H1 (cell line): ENCODE results near the gene DCXR. TPM values are rescaled to one million over a fixed set of nuclear protein-coding genes. Genes with fewer than 3 reads are reported as not detected.

Experiments
- ASH2L ChIP-seq: fragments of 200-600, 300-600 bp; sonication (generic); IDR thresholded peaks from one replicate; pipeline ENCODE4 v1.7.1; 2017; ENCODE audit warnings: low read length
- BCL11A ChIP-seq, 2 experiments: IDR thresholded peaks; one replicate each; pipeline ENCODE4 v1.6.1; 2011; ENCODE audit warnings: low read depth in 2 of 2, low read length in 2 of 2, mild to moderate bottlenecking in 2 of 2
- BRCA1 ChIP-seq: IDR thresholded peaks from 2 replicates; pipeline ENCODE4 v1.6.1; 2012; ENCODE audit warnings: low read depth, low read length, improper control_type of control experiment
- CREB1 ChIP-seq: IDR thresholded peaks from 2 replicates; pipeline ENCODE4 v1.6.1; 2012; ENCODE audit warnings: inconsistent platforms
- CTBP2 ChIP-seq: IDR thresholded peaks from 2 replicates; pipeline ENCODE4 v1.7.0; 2011; ENCODE audit warnings: borderline replicate concordance, mild to moderate bottlenecking, moderate library complexity, mixed read lengths, low read length; ENCODE audit not compliant: insufficient read depth, insufficient read length
- EP300 ChIP-seq, 2 experiments: IDR thresholded peaks; 1 replicate in 1 of 2; 2 replicates in 1 of 2; pipeline ENCODE4 v1.6.1; 2011 to 2012; ENCODE audit warnings: low read depth in 2 of 2, low read length in 2 of 2, mild to moderate bottlenecking in 2 of 2, borderline replicate concordance in 1 of 2, inconsistent platforms in 1 of 2, moderate library complexity in 1 of 2
- EZH2 ChIP-seq: fragments of 200-600 bp; sonication (generic); IDR thresholded peaks from 2 replicates; pipeline ENCODE4 v1.7.1; 2012; ENCODE audit warnings: low read depth, mild to moderate bottlenecking, moderate library complexity, low read length, inconsistent platforms; ENCODE audit not compliant: severe bottlenecking
- HDAC2 ChIP-seq, 2 experiments: fragments of 300-600 bp in 1 of 2; sonication (generic) in 1 of 2; IDR thresholded peaks; 2 replicates each; pipeline ENCODE4 v1.6.1; 2011 to 2012; ENCODE audit warnings: low read depth in 2 of 2, low read length in 2 of 2, mild to moderate bottlenecking in 2 of 2, moderate library complexity in 2 of 2, borderline replicate concordance in 1 of 2, inconsistent platforms in 1 of 2
- JUN ChIP-seq: IDR thresholded peaks from 2 replicates; pipeline ENCODE4 v1.6.1; 2011; ENCODE audit warnings: low read depth, mild to moderate bottlenecking, improper control_type of control experiment, low read length
- JUND ChIP-seq: IDR thresholded peaks from 2 replicates; pipeline ENCODE4 v1.6.1; 2011; ENCODE audit warnings: mild to moderate bottlenecking, improper control_type of control experiment, low read length
- NANOG ChIP-seq: IDR thresholded peaks from 2 replicates; pipeline ENCODE4 v1.6.1; 2011; ENCODE audit warnings: low read length, low read depth, mild to moderate bottlenecking, inconsistent platforms; ENCODE audit not compliant: insufficient read depth, poor library complexity, severe bottlenecking
- PHF8 ChIP-seq: fragments of 200-600 bp; sonication (generic); conservative IDR thresholded peaks from 2 replicates; pipeline ENCODE4 v1.7.1; 2012; ENCODE audit warnings: low read depth, mild to moderate bottlenecking, inconsistent platforms, low read length, moderate library complexity
- POLR2A ChIP-seq, 2 experiments: IDR thresholded peaks; 1 replicate in 1 of 2; 2 replicates in 1 of 2; pipeline ENCODE4 v1.6.1; 2011; ENCODE audit warnings: low read depth in 2 of 2, low read length in 2 of 2, mild to moderate bottlenecking in 2 of 2; ENCODE audit errors: control extremely low read depth in 1 of 2
- POLR2AphosphoS5 ChIP-seq: IDR thresholded peaks from 2 replicates; pipeline ENCODE4 v1.6.1; 2011; ENCODE audit warnings: low read depth, low read length
- RAD21 ChIP-seq, 2 experiments: IDR thresholded peaks in 1 of 2; conservative IDR thresholded peaks in 1 of 2; 2 replicates each; pipeline ENCODE4 v1.6.1; 2011; ENCODE audit warnings: low read depth in 2 of 2, low read length in 2 of 2, improper control_type of control experiment in 1 of 2, inconsistent platforms in 1 of 2, mild to moderate bottlenecking in 1 of 2, moderate library complexity in 1 of 2
- SIN3A ChIP-seq, 2 experiments: IDR thresholded peaks in 1 of 2; conservative IDR thresholded peaks in 1 of 2; 2 replicates each; pipeline ENCODE4 v1.6.1; 2011 to 2012; ENCODE audit warnings: low read length in 2 of 2, improper control_type of control experiment in 1 of 2, low read depth in 1 of 2, mild to moderate bottlenecking in 1 of 2
- SP2 ChIP-seq: IDR thresholded peaks from 2 replicates; pipeline ENCODE4 v1.6.1; 2012; ENCODE audit warnings: mild to moderate bottlenecking, low read length, inconsistent platforms
- SRF ChIP-seq: IDR thresholded peaks from 2 replicates; pipeline ENCODE4 v1.6.1; 2011; ENCODE audit warnings: mild to moderate bottlenecking, low read depth, low read length, moderate library complexity
- TAF7 ChIP-seq: optimal IDR thresholded peaks from 2 replicates; pipeline ENCODE3; 2011; ENCODE audit warnings: low read depth, mild to moderate bottlenecking, inconsistent platforms, low read length, moderate library complexity, borderline replicate concordance
- TBP ChIP-seq: IDR thresholded peaks from 2 replicates; pipeline ENCODE4 v1.6.1; 2011; ENCODE audit warnings: low read depth, low read length, improper control_type of control experiment
- ZNF274 ChIP-seq: IDR thresholded peaks from 2 replicates; pipeline ENCODE4 v1.7.0; 2012; ENCODE audit warnings: low read length, borderline replicate concordance; ENCODE audit errors: extremely low read depth
- polyA plus RNA-seq, 7 experiments: library from polyadenylated mRNA; depleted of rRNA in 3 of 7; stranded (reverse) in 5 of 7; unstranded in 2 of 7; fragments of >200 nt in 5 of 7; fragments of 200-250 nt in 2 of 7; gene quantifications; 1 replicate in 5 of 7; 2 replicates in 1 of 7; 4 replicates in 1 of 7; pipeline versions ENCODE4 v1.2.1 to v1.2.3, GENCODE V29; 2011 to 2013; ENCODE audit warnings: missing spikeins in 2 of 7, mixed read lengths in 2 of 7
- total RNA-seq: library from RNA; stranded (reverse); fragmentation: NEBNext Ultra II Directional; extraction: Animal tissue kit (Norgen Biotek cat#: 25700); gene quantifications from 2 replicates; pipeline ENCODE4 v1.2.1, GENCODE V29; 2021
- TF ChIP-seq, protein P1 (sequence below), 3 experiments: IDR thresholded peaks; 1 replicate in 2 of 3; 2 replicates in 1 of 3; pipeline versions ENCODE4 v1.5.1 to v1.6.1; 2011; ENCODE audit warnings: low read length in 3 of 3, mild to moderate bottlenecking in 3 of 3, inconsistent platforms in 2 of 3, low read depth in 1 of 3, moderate library complexity in 1 of 3; ENCODE audit not compliant: insufficient read depth in 1 of 3; ENCODE audit errors: control extremely low read depth in 1 of 3

The DCXR gene
- total and polyA plus RNA-seq, 2 of the 8 experiments (the other 6 are each of a cell fraction or from before 2014, with no cell fraction given): 96.3 to 212 TPM

- TF ChIP-seq CREB1: peak; percentile 65; the same call in 1 of the 2 replicates
- TF ChIP-seq CTBP2: no peak
- peak; percentile 53 for TF ChIP-seq SP2
- 0 out of 4 replicates have a peak, but pooled peaks of 1 of the 2 experiments have one; percentile 58 for TF ChIP-seq SIN3A (conservative IDR thresholded peaks at IDR 0.05 in 1 of 2, IDR thresholded peaks at IDR 0.05 in 1 of 2; ENCODE audit: low read depth in 1 of 2, low read length in 2 of 2)
- TF ChIP-seq TAF7: no peak
- no peak for TF ChIP-seq JUND
- no peak for TF ChIP-seq TBP
- TF ChIP-seq POLR2A (IDR thresholded peaks at IDR 0.05; ENCODE audit: control extremely low read depth in 1 of 2, low read depth in 2 of 2, low read length in 2 of 2): no peak
- TF ChIP-seq EZH2: no peak
- TF ChIP-seq JUN: no peak
- TF ChIP-seq RAD21 (IDR thresholded peaks at IDR 0.05 in 1 of 2, conservative IDR thresholded peaks at IDR 0.05 in 1 of 2; ENCODE audit: low read depth in 2 of 2, low read length in 2 of 2): no peak
- TF ChIP-seq, protein P1, sequence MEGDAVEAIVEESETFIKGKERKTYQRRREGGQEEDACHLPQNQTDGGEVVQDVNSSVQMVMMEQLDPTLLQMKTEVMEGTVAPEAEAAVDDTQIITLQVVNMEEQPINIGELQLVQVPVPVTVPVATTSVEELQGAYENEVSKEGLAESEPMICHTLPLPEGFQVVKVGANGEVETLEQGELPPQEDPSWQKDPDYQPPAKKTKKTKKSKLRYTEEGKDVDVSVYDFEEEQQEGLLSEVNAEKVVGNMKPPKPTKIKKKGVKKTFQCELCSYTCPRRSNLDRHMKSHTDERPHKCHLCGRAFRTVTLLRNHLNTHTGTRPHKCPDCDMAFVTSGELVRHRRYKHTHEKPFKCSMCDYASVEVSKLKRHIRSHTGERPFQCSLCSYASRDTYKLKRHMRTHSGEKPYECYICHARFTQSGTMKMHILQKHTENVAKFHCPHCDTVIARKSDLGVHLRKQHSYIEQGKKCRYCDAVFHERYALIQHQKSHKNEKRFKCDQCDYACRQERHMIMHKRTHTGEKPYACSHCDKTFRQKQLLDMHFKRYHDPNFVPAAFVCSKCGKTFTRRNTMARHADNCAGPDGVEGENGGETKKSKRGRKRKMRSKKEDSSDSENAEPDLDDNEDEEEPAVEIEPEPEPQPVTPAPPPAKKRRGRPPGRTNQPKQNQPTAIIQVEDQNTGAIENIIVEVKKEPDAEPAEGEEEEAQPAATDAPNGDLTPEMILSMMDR (IDR thresholded peaks at IDR 0.05; ENCODE audit: control extremely low read depth in 1 of 3, insufficient read depth in 1 of 3, low read depth in 1 of 3, low read length in 3 of 3): no peak
- TF ChIP-seq ASH2L: no peak
- no peak for TF ChIP-seq HDAC2 (IDR thresholded peaks at IDR 0.05; ENCODE audit: borderline replicate concordance in 1 of 2, low read depth in 2 of 2, low read length in 2 of 2)
- no peak for TF ChIP-seq SRF
- TF ChIP-seq NANOG: peak; percentile 41
- TF ChIP-seq BRCA1: no peak
- no peak for TF ChIP-seq EP300 (IDR thresholded peaks at IDR 0.05; ENCODE audit: borderline replicate concordance in 1 of 2, low read depth in 2 of 2, low read length in 2 of 2)
- no peak for TF ChIP-seq POLR2AphosphoS5
- no peak for TF ChIP-seq BCL11A (IDR thresholded peaks at IDR 0.05; ENCODE audit: low read depth in 2 of 2, low read length in 2 of 2)
- no peak for TF ChIP-seq PHF8
- no peak for TF ChIP-seq ZNF274
Measured at GRCh38 chr17:82022981-82023446, 14.5 kb downstream of the DCXR start, which contains the start of gene LRRC45 (continued).
